GM19438 (cell line): ENCODE results near the gene SLC48A1.
A peak's percentile ranks its signal among the peaks of the same experiment; 100 is the strongest.

Source experiments
- ATAC-seq: cut with Tn5 transposase; IDR thresholded peaks from one replicate; pipeline ENCODE4 v1.9.1; 2021; ENCODE audit warnings: low read depth; ENCODE audit not compliant: unreplicated experiment

The SLC48A1 gene

DNA sequence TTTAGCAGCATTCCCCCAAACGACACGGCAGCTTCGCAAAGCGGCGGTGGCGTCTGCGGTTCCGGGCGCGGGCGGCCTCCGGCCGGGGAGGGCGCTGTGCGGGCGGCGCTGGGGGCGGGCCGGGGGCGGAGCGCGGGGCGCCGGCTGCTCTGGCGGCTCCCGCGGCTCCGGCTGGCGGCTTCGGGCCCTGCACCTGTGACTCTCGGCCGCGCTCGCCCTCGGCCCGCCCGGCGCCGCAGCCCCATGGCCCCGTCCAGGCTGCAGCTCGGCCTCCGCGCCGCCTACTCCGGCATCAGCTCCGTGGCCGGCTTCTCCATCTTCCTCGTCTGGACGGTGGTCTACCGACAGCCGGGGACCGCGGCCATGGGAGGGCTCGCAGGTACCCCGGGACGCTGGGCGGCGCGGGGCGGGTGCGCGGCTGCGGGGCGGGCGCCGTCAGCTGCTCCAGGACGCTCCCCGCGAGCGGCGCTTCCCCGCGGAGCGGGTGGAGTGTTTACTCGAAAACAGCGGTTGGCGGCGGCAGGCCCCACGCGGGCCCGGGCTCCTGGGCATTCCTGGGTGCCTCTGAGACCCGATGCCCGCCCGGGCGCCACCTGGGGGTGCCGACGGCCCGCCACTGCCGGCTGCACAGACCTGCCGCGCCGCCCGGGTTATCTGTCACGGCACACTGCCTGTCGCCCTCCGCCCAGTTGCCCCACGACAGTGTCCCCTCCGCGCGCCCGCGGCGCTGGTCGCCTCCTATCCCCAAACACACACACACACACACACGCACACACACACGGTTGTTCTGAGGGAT is at the start of gene SLC48A1:
SLC48A1 (plus strand) TSS at position 177 of the 796 bp plus-strand sequence; CDS start at position 244, 67 bp downstream.
- ATAC-seq = peak; percentile 78

DNA sequence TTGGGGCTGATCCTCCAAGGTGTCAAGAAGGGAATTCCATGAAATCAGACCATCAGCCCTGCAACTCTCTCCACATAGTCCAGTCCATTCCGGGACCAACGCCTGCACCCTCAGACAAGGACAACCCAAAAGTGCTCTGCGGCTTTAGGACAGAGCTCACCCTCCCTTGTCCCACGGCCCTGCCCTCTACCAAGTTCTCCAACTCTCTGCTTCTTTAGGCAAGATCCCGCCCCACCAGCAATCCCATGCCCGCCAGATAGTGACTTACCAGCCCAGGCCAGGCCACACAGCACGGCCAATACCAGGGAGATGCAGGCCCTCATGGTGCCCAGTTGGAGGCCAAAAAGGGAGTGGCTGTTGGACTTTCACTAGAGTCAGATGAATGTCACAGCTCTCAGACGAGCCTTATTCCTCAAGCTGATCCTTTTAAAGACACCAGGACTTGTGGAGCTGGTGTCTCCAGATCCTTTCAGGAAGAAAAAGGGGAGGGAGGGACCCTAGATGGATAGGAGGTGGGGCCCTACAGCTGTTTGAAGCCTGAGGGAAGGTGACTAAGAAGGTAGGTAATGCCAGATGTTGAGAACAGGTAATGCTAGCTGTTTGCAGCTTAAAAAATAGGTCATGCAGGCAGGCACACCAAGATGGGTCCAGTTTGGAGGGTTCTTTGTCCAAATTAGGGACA is 47.8 kb upstream of the SLC48A1 start, which contains the start of gene ENDOU:
ENDOU (minus strand) TSS at position 400 of the 682 bp plus-strand sequence; CDS start at position 323, 77 bp downstream.
- no peak for ATAC-seq

DNA sequence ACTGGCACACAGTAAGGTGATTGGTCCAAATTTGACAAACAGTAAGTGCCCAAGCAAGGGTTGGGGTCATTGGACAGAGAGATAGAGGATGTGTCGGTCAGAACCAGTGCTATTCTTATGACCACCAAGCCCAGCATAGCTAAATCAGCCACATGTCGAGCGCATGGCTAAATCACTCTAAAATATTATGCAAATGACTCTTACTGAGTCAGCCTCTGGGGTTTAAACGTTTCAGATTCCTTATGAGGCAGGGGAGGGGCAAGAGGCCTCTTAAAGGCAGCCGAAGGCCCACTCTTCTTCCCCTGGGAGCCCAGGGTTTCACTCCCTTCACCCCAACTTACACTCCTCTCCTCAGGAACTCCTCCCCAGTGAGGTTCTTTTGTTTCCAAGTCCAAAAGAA is 47.1 kb upstream of the SLC48A1 start:
- ATAC-seq = peak; percentile 80

DNA sequence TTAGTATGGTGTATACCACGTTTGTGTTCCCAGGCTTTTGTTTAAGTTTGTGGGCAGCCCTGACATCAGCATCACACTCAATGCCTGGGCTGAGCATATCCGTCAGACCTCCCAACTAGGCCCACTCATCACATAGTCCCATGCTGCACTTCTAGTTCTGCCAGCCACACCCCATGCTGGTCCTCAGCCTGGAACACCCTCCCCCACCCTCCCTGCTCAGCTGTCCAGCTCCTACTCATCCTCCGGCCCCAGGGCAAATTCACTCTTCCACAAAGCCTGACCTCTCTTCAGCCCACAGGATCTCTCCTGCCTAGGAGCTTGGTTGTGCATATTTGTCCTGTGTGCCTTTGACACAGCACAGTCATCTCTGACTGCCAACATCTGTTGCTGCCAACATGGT is 43.8 kb upstream of the SLC48A1 start:
- no peak for ATAC-seq

DNA sequence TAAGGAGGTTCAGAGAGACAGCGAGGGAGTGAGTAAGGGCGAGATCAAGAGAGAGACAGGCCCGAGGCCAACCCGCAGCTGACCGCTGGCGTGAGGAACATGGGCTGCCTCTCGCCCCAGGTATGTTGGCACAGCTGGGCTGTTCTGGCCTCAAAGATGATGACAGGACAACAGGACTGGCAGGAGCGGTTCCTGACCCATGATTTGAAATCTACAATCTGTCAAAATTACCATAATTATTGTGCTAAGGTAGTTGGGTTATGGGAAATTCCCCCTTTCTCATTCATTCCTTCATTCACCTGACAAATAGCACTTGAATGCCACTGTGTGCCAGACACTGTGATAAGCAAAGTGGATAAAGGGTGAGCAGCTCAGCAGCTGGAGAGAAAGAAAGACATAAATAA is 42.7 kb upstream of the SLC48A1 start:
- no peak for ATAC-seq

DNA sequence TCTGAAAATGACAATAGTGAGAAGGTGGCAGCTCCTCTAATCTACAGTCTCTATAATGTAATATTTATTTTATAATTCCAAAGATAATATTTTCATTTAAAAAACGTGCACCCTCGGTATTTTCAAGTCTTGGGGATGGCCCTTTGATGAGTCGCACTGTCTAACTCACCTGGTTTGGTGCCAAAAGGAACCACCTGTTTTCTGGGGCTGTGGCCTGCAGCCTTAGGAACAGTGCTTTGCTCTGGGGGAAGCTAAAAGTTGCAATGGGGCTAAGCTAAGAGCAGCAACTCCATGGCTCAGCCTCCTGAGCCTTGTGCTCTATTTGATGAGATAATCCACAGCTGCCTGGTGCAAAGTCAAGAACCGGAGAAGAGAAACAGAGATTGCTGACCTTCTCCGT is 41.3 kb upstream of the SLC48A1 start:
- no peak for ATAC-seq

DNA sequence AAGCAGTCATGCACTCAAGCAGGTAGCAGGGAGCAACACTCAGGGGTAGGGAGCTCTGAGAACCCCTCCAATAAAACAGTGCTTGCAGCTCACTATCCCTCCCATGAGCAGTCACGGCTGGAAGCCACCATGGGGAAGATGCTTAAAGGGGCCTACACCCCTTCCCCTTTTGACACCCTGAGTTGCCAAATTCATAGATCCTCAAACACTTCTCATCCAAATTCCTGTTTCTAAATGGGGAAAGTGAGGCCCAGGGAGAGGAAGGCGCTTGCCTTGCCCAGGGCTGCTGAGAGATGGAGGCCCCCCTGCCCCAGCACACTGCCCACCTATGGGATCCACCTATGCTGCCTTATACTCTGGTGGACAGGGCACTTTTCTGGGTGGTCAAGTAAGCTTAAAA is 40.5 kb upstream of the SLC48A1 start:
- ATAC-seq = no peak

DNA sequence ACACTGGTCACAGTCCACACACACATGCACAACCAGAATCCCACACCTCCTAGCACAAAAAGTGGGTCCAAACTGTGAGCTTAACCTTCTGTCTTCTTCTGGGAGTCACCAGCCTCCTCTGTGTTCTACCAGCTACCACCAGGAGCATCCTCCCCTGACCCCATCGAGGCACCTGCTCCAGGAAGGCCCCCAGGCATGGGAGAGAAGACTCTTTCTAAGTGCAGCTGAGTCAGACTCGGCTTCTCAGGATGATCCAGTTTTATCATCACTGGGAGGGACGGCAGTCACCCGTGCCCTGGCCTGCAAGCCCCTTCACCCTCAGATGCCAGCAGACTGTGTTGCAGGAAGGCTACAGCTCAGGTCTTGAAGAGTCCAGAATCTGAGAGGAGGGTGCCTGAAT is 39.9 kb upstream of the SLC48A1 start:
- no peak for ATAC-seq

DNA sequence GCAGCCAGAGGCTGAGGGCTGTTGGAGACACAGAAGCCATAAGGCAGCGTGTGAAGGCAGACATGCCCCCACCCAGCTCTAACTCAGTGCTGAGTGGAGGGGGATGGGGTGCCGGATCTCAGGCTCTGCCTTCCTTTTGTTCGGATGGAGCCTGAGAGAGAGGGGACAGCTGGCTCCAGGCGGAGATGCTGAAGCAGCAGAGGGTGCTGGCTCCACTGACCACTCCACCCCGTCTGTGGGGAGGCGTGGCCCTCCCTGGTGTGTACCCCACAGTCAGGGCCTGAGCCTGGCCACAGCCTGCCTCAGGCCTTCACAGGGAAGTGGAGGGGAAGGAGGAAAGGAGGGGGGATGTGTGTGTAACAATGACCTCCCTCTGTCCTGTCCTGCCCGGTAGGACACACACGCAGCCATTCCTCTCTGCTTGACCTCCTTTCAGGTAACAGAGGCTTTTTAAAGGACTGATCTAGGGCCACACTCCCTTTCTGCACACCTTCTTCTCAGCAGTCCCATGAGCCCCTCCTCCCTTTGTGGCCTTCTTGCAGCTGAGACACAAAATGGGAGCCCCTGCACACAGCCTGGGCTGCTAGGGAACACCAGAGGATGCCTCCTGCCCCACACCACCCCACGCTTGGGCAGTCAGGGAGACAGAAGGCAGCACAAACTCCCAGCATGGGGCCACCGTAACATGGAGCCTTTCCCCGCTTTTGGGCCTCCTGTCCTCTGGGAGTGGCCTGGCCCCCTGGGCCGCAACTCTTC is 38.1 kb upstream of the SLC48A1 start:
- no peak for ATAC-seq

DNA sequence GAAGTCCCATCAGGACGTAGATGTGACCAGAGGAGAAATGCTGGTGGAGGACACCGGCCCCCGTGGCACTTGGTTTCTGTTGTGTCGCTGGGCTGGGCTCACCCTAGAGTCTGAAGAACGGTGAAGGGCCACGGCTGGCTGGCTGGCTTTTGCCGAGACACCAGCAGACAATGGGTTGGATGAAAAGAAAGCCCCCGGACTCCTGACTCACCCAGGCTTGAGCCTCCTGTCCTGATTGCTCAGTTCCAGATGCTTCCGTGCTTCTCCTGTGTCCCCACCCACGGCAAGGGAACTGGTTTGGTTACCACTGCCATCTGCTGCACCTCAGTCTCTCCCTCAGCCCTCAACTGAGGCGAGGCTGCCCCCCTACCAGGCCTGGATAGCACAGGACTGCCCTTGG is 37.4 kb upstream of the SLC48A1 start:
- no peak for ATAC-seq

DNA sequence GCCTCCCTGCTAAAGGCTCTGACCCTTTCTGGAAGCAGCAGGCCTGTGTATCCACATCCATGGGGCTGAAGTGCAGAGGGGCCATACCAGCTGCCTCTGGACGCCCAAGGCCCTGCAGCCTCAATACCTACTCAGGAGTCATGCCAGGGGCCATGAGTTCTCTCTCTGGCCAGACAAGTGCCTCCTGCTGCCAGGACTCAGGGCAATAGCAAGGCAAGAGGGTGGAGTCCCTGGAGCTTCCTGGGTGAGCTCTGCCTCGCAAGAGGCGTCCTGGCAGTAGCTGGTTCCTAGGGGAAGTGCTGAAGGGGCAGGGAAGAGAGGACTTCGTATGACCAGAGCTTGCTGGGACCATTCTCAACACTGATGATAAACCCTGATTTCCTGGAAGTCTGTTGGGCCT is 36.8 kb upstream of the SLC48A1 start:
- ATAC-seq = no peak

DNA sequence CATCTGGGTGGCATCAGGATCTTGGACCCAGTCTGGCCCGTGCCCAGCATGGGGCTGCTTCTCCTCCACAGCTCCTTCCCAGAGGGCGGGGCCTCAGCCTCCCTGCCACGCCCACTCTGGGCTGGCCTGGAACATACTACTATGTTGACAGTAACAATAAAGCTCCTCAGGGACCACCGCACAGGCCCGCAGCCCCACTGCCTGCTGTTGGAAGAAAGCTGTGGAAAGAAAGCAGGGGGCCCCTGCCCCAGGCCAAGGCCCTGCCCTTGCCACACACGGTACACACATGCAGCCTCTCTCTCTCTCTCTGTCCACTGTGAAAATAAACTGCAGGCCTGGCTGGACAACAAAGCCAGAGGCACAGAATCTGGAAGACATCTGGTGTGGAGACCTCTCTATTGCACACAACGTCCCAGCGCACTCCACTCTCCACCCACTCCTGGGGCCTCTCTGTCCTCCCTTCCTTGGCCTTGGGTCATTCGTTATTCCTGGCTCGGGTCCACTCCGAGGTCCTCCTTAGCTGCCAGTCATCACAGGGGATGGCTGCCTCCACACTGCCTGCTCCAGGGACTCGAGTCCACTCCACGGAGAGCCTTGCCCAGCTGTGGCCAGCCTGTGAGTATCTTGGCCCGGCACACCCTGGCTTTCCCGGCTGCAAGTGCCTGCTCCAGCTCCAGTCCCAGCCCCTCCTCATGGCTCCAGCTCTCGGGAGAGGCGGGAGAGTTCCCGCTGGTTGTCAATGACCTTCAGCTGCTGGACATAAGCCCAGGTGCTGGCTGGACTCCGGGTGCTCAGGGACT is 36.0 kb upstream of the SLC48A1 start:
- no peak for ATAC-seq

DNA sequence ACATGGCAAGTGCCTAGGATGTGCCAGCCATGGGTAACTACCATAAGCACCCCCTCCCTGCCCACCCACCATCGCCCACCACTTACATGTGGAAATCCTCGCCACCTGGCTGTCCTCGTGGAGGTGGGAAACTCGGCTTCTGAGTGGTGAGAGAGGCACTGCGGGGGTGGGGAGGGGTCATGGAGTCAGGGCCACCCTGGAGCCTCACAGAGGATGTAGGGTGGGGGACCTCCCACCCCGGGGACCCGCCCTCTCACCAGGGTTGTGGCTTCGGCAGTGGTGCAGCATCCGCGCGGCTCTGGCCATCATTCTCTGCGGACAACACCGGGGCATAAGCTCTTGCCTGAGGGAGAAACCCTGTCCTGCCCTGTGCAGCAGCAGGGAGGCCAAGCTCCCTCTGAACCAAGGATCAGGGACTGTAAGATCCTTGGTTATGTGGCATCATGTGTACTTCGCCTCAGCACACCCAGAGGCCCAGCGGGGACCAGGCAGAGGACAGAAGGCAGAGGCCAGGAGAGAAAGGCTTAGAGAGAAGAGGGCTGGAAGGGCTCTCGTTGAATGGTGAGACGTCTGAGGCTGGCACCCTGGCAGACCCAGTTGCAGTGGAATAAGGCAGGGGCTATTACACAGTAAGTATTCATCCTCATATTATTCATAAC is 35.0 kb upstream of the SLC48A1 start:
- no peak for ATAC-seq

DNA sequence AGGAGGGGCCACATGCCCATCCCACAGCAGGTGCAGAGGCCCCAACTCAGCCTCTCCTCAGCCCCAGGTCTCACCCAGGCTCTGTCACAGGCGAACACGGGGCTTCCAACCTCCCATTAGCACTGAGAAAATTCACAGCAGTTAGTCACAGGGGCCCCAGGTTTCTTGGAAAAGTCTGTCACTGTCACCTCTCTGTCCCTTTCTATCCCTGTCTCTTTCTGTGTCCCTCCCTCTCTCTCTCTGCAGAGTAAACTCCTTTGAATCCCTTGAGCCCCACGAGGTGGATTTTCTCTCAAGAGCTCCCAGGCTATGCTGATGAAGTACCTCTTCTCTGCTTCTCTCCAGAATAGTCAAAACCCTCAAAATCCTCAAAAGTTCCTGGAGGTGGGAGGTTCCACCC is 33.7 kb upstream of the SLC48A1 start:
- ATAC-seq = no peak

DNA sequence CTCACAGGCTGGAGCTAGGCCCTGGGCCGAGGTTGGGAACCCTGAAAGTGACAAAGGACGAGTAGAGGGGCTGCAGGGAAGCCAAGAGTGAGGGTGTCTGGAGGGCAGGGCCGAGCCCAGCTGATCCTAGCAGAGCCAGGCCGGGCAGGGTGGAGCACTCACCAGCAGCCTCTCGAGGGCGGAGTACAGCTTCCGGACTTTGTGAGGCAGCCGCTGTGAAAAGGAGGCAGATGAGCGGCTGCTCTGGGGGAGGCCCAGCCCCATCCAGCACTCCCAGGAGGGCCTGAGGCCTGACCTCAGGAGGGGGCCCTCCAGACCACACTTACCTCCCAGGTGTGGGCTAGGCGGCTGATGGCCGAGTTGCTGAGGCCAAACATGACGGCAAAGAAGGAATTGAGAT is 33.1 kb upstream of the SLC48A1 start:
- peak; percentile 62 for ATAC-seq

DNA sequence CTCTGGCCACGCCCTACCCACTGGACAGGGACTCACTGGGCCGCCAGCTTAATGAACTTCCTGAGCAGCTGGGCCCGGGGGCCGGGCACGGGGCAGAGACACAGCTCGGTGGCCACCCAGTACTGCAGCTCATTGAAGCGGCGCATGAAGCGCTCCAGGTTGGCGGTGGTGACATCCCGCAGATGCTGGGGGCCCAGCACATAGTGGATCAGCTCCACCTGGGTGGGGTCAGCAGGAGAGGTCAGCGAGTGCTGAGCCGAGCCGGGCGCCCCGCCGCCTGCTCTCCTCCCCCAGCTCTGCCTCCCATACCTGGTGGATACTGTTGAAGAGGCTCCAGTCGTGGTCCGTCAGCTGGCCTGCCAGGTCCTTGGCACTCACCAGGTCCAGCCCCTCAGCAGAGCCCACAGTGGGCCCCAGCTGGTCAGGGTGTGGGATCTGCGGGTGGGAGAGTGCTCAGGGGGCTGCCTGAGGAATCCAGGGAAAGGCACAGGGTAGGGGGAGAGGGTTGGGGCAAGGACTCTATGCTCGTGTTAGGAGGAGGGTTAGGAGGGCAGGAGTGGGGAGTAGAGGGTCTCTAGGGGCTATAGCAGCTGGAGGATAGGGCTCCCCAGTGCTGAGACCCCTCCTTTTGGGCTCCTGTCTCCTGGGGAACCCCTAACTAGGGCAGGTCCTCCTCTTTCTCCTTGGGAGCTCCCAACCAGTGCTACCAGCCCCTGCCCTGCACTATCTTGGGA is 32.3 kb upstream of the SLC48A1 start:
- ATAC-seq = peak; percentile 55

DNA sequence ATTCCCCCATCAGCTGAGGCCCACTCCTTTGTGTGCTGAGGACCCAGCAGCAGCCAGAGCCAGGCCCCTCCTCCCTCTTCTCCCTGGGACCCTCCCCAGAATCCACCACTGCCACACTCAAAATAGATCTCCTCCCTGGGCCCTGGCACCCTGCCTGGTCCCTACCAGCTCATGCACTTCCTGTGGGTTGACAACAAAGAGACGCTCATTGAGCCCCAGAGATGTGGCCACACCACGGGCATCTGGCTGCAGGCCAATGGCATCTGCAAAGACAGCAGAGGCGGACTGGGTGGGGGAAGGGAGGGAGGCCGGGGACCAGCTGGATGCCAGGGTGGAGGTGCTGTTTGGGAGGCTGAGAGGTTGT is 31.7 kb upstream of the SLC48A1 start:
- no peak for ATAC-seq

DNA sequence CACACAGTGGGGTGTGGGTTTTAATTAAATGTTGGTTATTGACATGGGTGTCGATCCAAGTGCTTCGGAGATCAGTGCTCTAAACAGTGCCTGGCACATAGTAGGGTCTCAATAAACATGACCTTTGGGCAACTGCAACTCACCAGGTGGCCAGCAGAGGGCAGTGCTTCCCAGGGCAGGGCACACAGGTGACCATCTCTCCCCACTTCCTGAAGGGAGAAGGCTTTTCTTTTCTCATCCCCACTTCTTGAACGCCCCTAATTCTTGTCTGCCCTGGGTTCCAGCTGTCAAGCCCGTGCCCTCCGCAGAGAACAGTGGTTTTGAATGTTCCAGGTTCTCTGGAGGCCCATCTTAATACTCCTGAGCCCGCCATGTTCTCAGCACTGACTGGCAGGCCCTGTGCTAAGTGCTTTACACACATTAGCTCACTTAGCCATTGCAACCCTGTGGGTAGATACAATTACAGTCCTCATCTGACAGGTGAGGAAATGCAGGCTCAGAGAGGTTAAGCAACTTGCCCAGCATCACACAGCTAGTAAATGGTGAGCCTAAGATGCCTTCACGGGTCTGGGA is 30.7 kb upstream of the SLC48A1 start:
- no peak for ATAC-seq

DNA sequence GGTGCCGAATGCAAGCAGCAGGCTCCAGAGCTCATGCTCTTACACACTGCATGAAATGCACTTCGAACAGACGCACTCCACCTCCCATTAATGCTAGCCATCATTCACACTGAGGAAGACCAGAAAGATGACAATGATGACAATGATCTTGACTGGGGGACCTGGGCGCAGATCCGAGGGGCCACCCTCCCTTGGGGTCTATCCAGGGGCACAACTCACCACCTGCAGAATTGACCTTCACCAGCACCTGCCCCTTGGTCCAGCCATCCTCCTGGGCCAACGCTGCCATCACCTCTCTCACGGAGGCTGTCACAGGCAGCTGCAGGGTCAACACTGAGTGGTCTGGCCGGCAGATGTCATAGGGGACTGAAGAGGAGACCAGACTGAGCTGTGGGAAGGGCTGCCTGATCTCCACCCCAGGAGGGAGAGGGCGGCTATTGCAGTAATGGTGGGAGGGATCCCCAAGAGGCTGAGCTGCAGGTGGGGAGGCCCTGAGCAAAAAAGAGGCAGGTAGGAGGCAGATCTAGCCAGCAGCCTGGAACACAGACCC is 29.7 kb upstream of the SLC48A1 start:
- no peak for ATAC-seq
